GM12878 (cell line): ENCODE measurements around the gene RHEBL1. TPM values are rescaled to one million over a fixed set of nuclear protein-coding genes. Genes with fewer than 3 reads are reported as not detected.

Experiments
- ATAC-seq: fragments of 200-7000 bp; cut with Tn5 transposase; 3 replicates; pipeline ENCODE4 v1.9.1; 2020; ENCODE audit warnings: mild to moderate bottlenecking, moderate library complexity
- BruUV-seq: library from RNA; stranded (reverse); fragments of 400-500 nt; replicated peaks from 2 replicates; lab custom pipeline; 2021; lab: Mats Ljungman, UMichigan
- CTCF ChIA-PET: fragments of 300-600 bp; sonication (Branson Sonifier 250); formaldehyde crosslinking; extraction: SDS; loops from one replicate; lab custom pipeline; 2021; ENCODE audit warnings: inconsistent platforms; lab: Yijun Ruan, JAX
- POLR2A ChIA-PET: fragments of 350-600 bp; formaldehyde crosslinking; extraction: SDS; loops from one replicate; lab custom pipeline; 2021; ENCODE audit warnings: inconsistent platforms; lab: Charles Lee
- RAD21 ChIA-PET: fragments of 300-600 bp; sonication (Branson Sonifier 250); formaldehyde crosslinking; loops from one replicate; lab custom pipeline; 2023; ENCODE audit warnings: antibody characterized with exemption; ENCODE audit not compliant: unreplicated experiment; lab: Charles Lee
- SMC1A ChIA-PET: fragments of 300-600 bp; sonication (Branson Sonifier 250); formaldehyde crosslinking; loops from one replicate; lab custom pipeline; 2023; ENCODE audit not compliant: unreplicated experiment, uncharacterized antibody; lab: Charles Lee
- DNase-seq: peaks from one replicate; pipeline ENCODE4 v3.0.0-alpha.2; 2011; ENCODE audit warnings: low read depth, low spot score
- FAIRE-seq: peaks from 3 replicates; lab custom pipeline; 2011; peaks lifted over from hg19 to GRCh38; lab: Jason Lieb, UNC
- H2AFZ ChIP-seq: 2 replicates; pipeline ENCODE4 v1.6.0; 2011; ENCODE audit warnings: low read depth, low read length, control low read depth; ENCODE audit not compliant: control insufficient read depth
- H3K27ac ChIP-seq: 2 replicates; pipeline ENCODE4 v1.5.1; 2011; ENCODE audit warnings: control low read depth; ENCODE audit not compliant: control insufficient read depth, insufficient read depth
- H3K27me3 ChIP-seq, 2 experiments: replicated peaks in 1 of 2; 2 replicates each; pipeline versions ENCODE4 v1.6.0 to v1.6.1; 2011; ENCODE audit warnings: low read length in 1 of 2; ENCODE audit not compliant: control insufficient read depth in 2 of 2, insufficient read depth in 2 of 2
- H3K36me3 ChIP-seq, 2 experiments: 2 replicates each; pipeline ENCODE4 v1.5.1; 2011; ENCODE audit warnings: low read length in 1 of 2; ENCODE audit not compliant: control insufficient read depth in 2 of 2, insufficient read depth in 2 of 2
- H3K4me1 ChIP-seq: 2 replicates; pipeline ENCODE4 v1.6.1; 2011; ENCODE audit warnings: mild to moderate bottlenecking, low read length, moderate library complexity, mixed read lengths; ENCODE audit not compliant: control insufficient read depth, insufficient read depth
- H3K4me2 ChIP-seq: 2 replicates; pipeline ENCODE4 v1.6.0; 2011; ENCODE audit warnings: control low read depth; ENCODE audit not compliant: control insufficient read depth, insufficient read depth
- H3K4me3 ChIP-seq: fragments of 200-600 bp; sonication (generic); 2 replicates; pipeline ENCODE4 v1.5.1; 2016
- H3K79me2 ChIP-seq: 2 replicates; pipeline ENCODE4 v1.6.0; 2011; ENCODE audit warnings: low read length; ENCODE audit not compliant: control insufficient read depth, insufficient read depth
- H3K9ac ChIP-seq: 2 replicates; pipeline ENCODE4 v1.8.0; 2011; ENCODE audit warnings: low read length, control low read depth, mixed read lengths; ENCODE audit not compliant: control insufficient read depth, insufficient read depth
- H3K9me3 ChIP-seq: replicated peaks from 3 replicates; pipeline ENCODE4 v1.5.1; 2011; ENCODE audit warnings: mild to moderate bottlenecking, low read length; ENCODE audit not compliant: control insufficient read depth, insufficient read depth
- H4K20me1 ChIP-seq: 2 replicates; pipeline ENCODE4 v1.6.0; 2011; ENCODE audit not compliant: control insufficient read depth, insufficient read depth
- ATF3 ChIP-seq: IDR thresholded peaks from 2 replicates; pipeline ENCODE4 v1.6.1; 2011; ENCODE audit warnings: low read depth, mild to moderate bottlenecking, low read length, moderate library complexity, borderline replicate concordance; ENCODE audit errors: extremely low read depth
- CBX5 ChIP-seq: sonication (generic); IDR thresholded peaks from 2 replicates; pipeline ENCODE4 v1.6.1; 2016; ENCODE audit warnings: low read depth, moderate library complexity, mild to moderate bottlenecking, inconsistent platforms
- CTCF ChIP-seq, 3 experiments: IDR thresholded peaks in 2 of 3; conservative IDR thresholded peaks in 1 of 3; 2 replicates each; pipeline ENCODE4 v1.5.1; 2011; ENCODE audit warnings: low read depth in 3 of 3, low read length in 3 of 3, mild to moderate bottlenecking in 3 of 3, control low read depth in 2 of 3, moderate library complexity in 2 of 3, inconsistent platforms in 1 of 3, mixed read lengths in 1 of 3; ENCODE audit not compliant: control insufficient read depth in 2 of 3, insufficient read depth in 1 of 3; ENCODE audit errors: extremely low read depth in 1 of 3
- DPF2 ChIP-seq: fragments of 450-650 bp; IDR thresholded peaks from 2 replicates; pipeline ENCODE4 v1.6.1; 2017; ENCODE audit warnings: mild to moderate bottlenecking
- ETV6 ChIP-seq, 2 experiments: fragments of 450-650 bp in 1 of 2; IDR thresholded peaks in 1 of 2; conservative IDR thresholded peaks in 1 of 2; 2 replicates each; pipeline ENCODE4 v1.6.1; 2014; ENCODE audit warnings: antibody characterized with exemption in 1 of 2, borderline replicate concordance in 1 of 2, low read depth in 1 of 2, mild to moderate bottlenecking in 1 of 2, moderate library complexity in 1 of 2
- IKZF1 ChIP-seq: fragments of 450-650 bp; conservative IDR thresholded peaks from 2 replicates; pipeline ENCODE4 v1.6.1; 2017; ENCODE audit warnings: antibody characterized with exemption, mild to moderate bottlenecking
- JUND ChIP-seq: IDR thresholded peaks from 2 replicates; pipeline ENCODE4 v1.6.1; 2012; ENCODE audit warnings: low read depth, mild to moderate bottlenecking, low read length, improper control_type of control experiment, moderate library complexity
- MLLT1 ChIP-seq: fragments of 450-650 bp; IDR thresholded peaks from 2 replicates; pipeline ENCODE4 v1.6.1; 2016; ENCODE audit warnings: mild to moderate bottlenecking
- MYC ChIP-seq: IDR thresholded peaks from 2 replicates; pipeline ENCODE4 v1.6.1; 2011; ENCODE audit warnings: mild to moderate bottlenecking, low read length, moderate library complexity, inconsistent platforms; ENCODE audit not compliant: insufficient read depth, insufficient replicate concordance, insufficient read length, severe bottlenecking
- RFX5 ChIP-seq: IDR thresholded peaks from 2 replicates; pipeline ENCODE4 v1.6.1; 2011; ENCODE audit warnings: low read depth, low read length, improper control_type of control experiment
- RUNX3 ChIP-seq: IDR thresholded peaks from 2 replicates; pipeline ENCODE4 v1.6.1; 2012; ENCODE audit warnings: low read length, inconsistent platforms
- SMAD1 ChIP-seq: fragments of 450-650 bp; IDR thresholded peaks from 2 replicates; pipeline ENCODE4 v1.6.1; 2018; ENCODE audit warnings: mild to moderate bottlenecking, low read depth; ENCODE audit not compliant: partially characterized antibody
- SMARCA5 ChIP-seq: fragments of 450-650 bp; IDR thresholded peaks from 2 replicates; pipeline ENCODE4 v1.6.1; 2017; ENCODE audit warnings: mild to moderate bottlenecking
- SMC3 ChIP-seq: IDR thresholded peaks from 2 replicates; pipeline ENCODE4 v1.6.1; 2011; ENCODE audit warnings: low read length, improper control_type of control experiment, borderline replicate concordance
- YY1 ChIP-seq: IDR thresholded peaks from 2 replicates; pipeline ENCODE4 v1.6.1; 2011; ENCODE audit warnings: low read depth, mild to moderate bottlenecking, low read length
- ZBTB33 ChIP-seq: fragments of 450-650 bp; IDR thresholded peaks from 2 replicates; pipeline ENCODE4 v1.6.1; 2017; ENCODE audit warnings: mild to moderate bottlenecking
- ZNF217 ChIP-seq: fragments of 450-650 bp; IDR thresholded peaks from 2 replicates; pipeline ENCODE4 v1.6.1; 2017; ENCODE audit warnings: antibody characterized with exemption, mild to moderate bottlenecking
- WGBS: methylation state at CpG from one replicate; pipeline ENCODE4 v1.1.6; 2016; ENCODE audit warnings: low lambda C conversion rate; ENCODE audit not compliant: insufficient replicate concordance, insufficient coverage; ENCODE audit errors: missing lambda C conversion rate; 5-methylcytosine and 5-hydroxymethylcytosine counted together
- in situ Hi-C: fragments of 300-500 bp; cut with MboI; formaldehyde crosslinking; loops from 9 replicates; pipeline ENCODE4 v1.14.3; 2018; ENCODE audit warnings: mixed read lengths
- intact Hi-C: fragments of 100-400 bp; cut with micrococcal nuclease; formaldehyde crosslinking; loops from one replicate; pipeline ENCODE4 v1.14.2; 2022; ENCODE audit not compliant: unreplicated experiment
- polyA plus RNA-seq, 11 experiments: library from polyadenylated mRNA; depleted of rRNA in 4 of 11; unstranded in 6 of 11; stranded (reverse) in 5 of 11; fragments of >200 nt; fragmentation: Nextera tagmentation in 4 of 11; fragmentation: Illumina TruSeq in 1 of 11; extraction: Ambion mirVana in 4 of 11; extraction: Trizol in 1 of 11; gene quantifications; 1 replicate in 1 of 11; 2 replicates in 10 of 11; pipeline versions ENCODE4 v1.2.1 to v1.2.3, GENCODE V29; 2011 to 2016; ENCODE audit warnings: inconsistent platforms in 2 of 11, missing spikeins in 2 of 11, low read depth in 1 of 11
- total RNA-seq, 4 experiments: library from RNA; depleted of rRNA in 3 of 4; stranded (reverse); fragments of >200 nt in 3 of 4; fragmentation: Illumina TruSeq in 1 of 4; extraction: Trizol in 1 of 4; gene quantifications; 2 replicates each; pipeline versions ENCODE4 v1.2.1 to v1.2.3, GENCODE V29; 2013 to 2021

RHEBL1 gene
- total and polyA plus RNA-seq, 10 of the 15 experiments (the other 5 are each of a cell fraction or from before 2014, with no cell fraction given), result 5.9 to 18.7 (median 12.0) TPM

- no peaks in the 10 kb centered on the region for H4K20me1 ChIP-seq
- CTCF ChIA-PET, result interaction anchor here (0.7 to 12.2 kb wide), 21 partner anchors 9 to 167 kb away, joined by 3 to 244 read pairs (median 6); partner anchors contain the start of genes DDN, FKBP11, LMBR1L and RHEBL1
- DNase-seq (no peak), ATAC-seq (peak; percentile 57), FAIRE-seq (no peak)
- H3K36me3 ChIP-seq, result peaks cover 0 to 2% of the 10 kb centered on the region in 2 experiments; a peak in 1 of 4 replicates
- SMC1A ChIA-PET, result interaction anchor here (1.0 to 6.8 kb wide), 7 partner anchors 17 to 240 kb away, joined by 3 to 64 read pairs (median 5); partner anchors contain the start of genes DDN, DDX23 and TUBA1B
- RAD21 ChIA-PET, result interaction anchor here (0.6 to 5.9 kb wide), 10 partner anchors 10 to 143 kb away, joined by 3 to 66 read pairs (median 6); partner anchors contain the start of genes DDN, RHEBL1 and TUBA1B
- H2AFZ ChIP-seq, result no peak overlapping the region
- H3K27ac ChIP-seq, result no peak overlapping the region
- peaks cover 32 to 45% of the 10 kb centered on the region in 2 experiments for H3K27me3 ChIP-seq
- no peak overlapping the region for H3K9ac ChIP-seq
- peaks cover 3% of the 10 kb centered on the region; the same call in 1 of the 2 replicates for H3K4me1 ChIP-seq
- H3K9me3 ChIP-seq, result no peaks in the 10 kb centered on the region
- no TSS peak for BruUV-seq
- POLR2A ChIA-PET, result interaction anchor here (0.7 to 3.6 kb wide), 6 partner anchors 18 to 96 kb away, joined by 3 to 11 read pairs (median 4); partner anchors contain the start of genes LMBR1L, RHEBL1, TUBA1A and TUBA1B
- no peak overlapping the region for H3K4me3 ChIP-seq
- intact Hi-C loops (loop anchor here (5.0 kb wide), 1 partner anchor 95 kb away; the partner anchor contains the start of gene DDN), in situ Hi-C loops (no loop called here)
- H3K4me2 ChIP-seq, result peak overlapping the region; percentile 6; the same call in 1 of the 2 replicates
- 2% methylated on average over 28 of the region's 32 CpGs for WGBS
- no peaks in the 10 kb centered on the region for H3K79me2 ChIP-seq
- TF ChIP-seq SMC3 (no peak), YY1 (0 out of 2 replicates have a peak, but pooled peaks have one; percentile 21), MLLT1 (no peak), SMARCA5 (no peak), DPF2 (no peak), ZBTB33 (no peak), RFX5 (no peak), ATF3 (no peak), CBX5 (no peak), CTCF (IDR thresholded peaks at IDR 0.05 in 2 of 3, conservative IDR thresholded peaks at IDR 0.05 in 1 of 3; ENCODE audit: control insufficient read depth in 2 of 3, extremely low read depth in 1 of 3, insufficient read depth in 1 of 3, low read depth in 3 of 3, low read length in 3 of 3) (peak; percentile 45 to 78 (median 67)), ZNF217 (no peak), MYC (no peak), ETV6 (conservative IDR thresholded peaks at IDR 0.05 in 1 of 2, IDR thresholded peaks at IDR 0.05 in 1 of 2; ENCODE audit: borderline replicate concordance in 1 of 2, low read depth in 1 of 2) (no peak), RUNX3 (no peak), JUND (no peak), IKZF1 (peak; percentile 53), SMAD1 (no peak)
These were observed 22.5 kb upstream of the RHEBL1 start for GRCh38 chr12:49092086-49092815.
